ELF-1 (cell line): Measurements from ENCODE around the gene RHCG.

Experiments
- DNase-seq: peaks from one replicate; pipeline ENCODE4 v3.0.0-alpha.2; 2016; ENCODE audit warnings: low read depth, low spot score

RHCG gene

DNA sequence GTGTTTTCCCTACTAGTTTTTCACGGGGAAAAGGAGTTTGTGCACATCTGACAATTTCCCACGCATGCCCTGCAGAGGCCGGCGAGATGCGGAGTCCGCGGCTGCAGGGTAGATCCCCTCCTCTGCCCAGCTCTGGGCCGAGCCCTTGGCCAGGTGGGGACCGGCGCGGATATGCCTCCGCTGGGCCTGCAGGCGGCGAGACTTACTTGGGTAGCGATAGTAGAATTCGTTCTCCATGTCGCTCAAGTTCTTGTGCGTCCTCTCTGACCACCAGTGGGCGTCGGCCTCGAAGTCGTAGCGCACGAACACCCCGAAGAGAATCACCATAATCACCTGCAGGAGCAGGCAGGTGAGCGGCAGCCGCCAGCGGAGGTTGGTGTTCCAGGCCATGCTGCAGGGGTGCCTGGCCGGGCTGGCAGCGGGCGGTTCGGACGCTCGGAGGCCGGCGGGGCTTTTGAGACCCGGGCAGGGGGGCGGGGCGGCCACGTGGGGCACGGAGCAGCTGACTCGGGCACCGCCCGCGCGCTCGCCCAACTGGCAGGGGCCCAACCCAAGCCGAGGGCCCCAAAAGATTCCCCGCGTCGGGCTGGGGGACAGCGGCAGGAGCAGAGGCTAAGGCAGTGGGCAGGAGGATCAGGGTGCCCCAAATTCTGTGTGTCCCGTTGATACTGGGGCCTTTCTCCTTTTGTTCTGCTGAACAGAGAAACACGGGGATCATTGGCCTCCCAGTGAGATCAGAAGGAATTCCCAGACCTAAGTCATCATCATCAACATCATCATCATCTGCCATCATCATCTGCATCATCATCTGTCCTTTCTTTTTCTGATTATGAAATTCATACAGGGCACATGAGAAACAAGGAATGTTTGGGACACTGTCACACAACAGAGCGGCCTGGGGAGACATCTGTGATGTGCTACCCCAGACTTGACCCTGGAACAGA is at the start of gene RHCG:
Gene RHCG (minus strand): TSS at position 429 of the 944 bp plus-strand sequence. CDS start 39 bp downstream, at position 390.
- DNase-seq, result peak; percentile 84

DNA sequence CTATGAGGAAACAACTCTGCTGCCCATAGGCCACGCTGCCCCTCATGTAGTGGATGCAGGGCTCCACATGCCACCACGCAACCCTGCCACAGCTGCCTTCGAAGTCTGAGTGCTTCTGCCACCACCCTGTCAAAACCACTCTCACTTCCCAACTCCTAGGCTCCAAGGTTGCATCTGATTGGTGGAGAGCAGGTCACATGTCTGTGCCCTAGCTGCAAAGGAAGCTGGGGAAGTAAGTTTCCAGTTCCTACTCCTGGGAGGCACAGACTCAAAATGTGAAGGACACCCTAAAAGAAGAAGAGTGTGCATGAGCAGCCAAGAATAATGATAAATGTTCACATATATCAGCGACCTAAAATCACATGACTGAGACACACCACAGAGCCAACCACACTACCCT is 47.0 kb upstream of the RHCG start:
- no peak for DNase-seq

DNA sequence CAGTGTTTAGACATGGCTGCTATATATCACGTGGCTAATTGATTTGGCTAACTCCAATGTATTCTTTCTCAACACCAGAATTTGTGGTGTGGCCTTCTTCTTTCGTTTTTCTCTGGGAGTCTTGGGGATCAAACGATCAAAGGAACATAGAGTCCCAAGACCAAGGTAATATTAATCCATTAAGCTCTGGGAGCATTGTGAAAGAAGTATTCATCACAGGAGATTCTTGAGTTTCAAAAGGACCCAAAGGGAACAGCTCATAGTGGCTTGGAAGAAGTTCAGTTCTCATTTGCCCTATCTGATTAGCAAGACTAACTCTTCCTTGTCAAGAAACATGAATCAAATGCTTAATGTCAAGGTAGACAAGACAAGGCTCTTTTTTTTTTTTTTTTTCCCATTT is 46.0 kb upstream of the RHCG start:
- no peak for DNase-seq

DNA sequence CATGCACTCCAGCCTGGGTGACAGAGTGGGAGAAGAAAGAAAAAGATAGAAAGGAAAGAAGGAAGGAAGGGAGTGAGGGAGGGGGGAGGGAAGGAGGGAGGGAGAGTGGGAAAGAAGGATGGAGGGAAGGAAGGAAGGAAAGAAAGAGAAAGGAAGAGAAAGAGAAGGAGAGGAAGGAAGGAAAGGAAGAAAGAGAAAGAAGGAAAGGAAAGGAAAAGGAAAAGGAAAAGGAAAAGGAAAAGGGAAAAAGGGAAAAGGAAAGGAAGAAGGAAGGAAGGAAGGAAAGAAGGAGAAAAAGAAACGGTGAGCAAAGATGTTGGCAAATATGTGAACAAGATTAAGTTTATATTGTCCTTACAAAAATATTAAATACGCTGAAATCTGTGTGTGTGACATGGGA is 42.6 kb upstream of the RHCG start:
- DNase-seq, result no peak

DNA sequence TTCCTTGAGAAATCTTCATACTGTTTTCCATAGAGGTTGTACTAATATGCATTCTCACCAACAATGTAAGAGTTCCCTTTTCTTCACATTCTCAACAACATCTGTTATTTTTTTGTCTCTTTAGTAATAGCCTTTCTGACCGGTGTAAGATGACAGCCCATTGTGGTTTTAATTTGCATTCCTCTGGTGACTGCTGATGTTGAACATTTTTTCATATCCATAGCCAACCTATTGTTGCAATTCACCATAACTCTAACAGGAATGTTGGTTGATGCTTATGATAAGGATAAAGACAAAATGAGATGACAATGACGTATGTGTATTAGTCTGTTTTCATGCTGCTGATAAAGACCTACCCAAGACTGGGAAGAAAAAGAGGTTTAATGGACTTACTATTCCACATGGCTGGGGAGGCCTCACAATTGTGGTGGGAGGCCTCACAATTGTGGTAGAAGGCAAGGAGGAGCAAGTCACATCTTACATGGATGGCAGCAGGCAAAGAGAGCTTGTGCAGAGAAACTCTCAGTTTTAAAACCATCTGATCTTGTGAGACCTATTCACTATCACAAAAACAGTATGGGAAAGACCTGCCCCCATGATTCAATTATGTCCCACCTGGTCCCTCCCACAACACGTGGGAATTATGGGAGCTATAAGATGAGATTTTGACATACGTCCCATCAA is 37.6 kb upstream of the RHCG start:
- DNase-seq, result no peak

DNA sequence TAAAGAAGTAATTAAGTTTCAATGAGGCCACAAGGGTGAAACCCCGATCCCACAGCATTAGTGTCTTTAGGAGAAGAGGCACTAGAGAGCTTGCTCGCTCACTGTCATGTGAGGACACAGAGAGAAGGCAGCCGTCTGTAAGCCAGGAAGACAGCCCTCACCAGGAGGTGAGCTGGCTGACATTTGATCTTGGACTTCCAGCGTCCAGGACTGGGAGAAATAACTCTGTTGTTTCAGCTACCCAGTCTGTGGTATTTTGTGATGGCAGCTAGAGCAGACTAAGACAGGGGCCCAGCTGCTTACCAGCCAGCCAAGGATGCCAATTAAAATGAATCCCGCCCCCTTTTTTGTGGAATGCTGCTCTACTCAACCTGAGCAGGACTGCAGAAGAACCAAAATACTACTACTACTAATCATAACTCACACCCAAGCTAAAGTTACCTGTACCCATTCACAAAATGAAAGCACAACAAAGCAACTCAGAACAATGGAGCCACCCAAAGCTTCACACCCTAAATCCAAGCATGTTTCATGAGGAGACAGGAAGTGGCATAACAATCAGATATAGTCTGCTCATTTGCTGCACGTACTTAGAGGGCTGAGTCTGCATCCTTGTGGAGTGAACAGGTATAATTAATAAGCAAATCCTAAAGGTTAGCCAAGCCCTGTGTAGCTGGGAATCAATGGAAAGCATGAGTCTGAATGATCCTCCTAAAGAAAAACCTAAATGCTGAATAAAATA is 35.6 kb upstream of the RHCG start:
- peak; percentile 7 for DNase-seq

DNA sequence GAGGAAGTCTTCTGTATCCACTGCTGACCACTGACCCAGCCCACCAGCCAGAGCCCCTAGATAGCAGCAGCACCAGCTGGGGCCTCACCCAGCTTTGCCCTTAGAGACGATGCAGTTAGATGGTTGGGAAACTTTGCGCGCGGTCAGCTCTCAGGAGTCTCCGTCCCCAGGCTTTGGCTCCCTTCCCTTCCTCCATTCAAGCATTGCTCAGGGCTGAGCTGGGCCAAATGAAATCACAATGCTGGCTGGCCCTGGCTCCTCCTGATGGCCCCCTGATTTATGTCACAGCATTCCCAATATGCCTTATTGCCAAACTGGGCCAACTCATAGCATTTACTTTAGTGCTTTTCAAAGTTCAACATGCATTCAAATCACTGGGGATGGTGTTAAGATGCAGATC is 34.6 kb upstream of the RHCG start:
- no peak for DNase-seq

DNA sequence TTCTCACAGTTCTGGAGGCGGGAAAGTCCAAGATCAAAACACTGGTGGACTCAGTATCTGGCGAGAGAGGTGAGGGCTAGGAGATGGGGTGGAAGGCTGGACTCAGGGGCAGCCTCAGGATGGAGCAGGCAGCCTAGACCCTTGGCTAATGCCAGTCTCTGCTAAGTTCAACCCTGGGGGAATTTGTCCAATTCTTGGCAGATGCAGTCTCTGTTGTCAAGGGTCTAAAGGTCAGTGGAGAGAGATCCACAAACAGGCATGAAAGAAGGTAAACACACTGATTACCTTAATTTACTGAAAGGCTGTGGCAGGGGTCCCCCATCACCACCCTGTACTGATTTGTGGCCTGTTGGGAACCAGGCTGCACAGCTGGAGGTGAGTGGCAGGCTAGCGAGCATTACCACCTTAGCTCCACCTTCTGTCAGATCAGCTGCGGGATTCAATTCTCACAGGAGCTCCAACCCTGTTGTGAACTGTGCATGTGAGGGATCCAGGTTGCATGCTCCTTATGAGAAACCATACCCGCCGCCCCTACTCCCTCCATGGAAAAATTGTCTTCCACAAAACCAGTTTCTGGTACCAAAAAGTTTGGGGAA is 32.5 kb upstream of the RHCG start:
- no peak for DNase-seq

DNA sequence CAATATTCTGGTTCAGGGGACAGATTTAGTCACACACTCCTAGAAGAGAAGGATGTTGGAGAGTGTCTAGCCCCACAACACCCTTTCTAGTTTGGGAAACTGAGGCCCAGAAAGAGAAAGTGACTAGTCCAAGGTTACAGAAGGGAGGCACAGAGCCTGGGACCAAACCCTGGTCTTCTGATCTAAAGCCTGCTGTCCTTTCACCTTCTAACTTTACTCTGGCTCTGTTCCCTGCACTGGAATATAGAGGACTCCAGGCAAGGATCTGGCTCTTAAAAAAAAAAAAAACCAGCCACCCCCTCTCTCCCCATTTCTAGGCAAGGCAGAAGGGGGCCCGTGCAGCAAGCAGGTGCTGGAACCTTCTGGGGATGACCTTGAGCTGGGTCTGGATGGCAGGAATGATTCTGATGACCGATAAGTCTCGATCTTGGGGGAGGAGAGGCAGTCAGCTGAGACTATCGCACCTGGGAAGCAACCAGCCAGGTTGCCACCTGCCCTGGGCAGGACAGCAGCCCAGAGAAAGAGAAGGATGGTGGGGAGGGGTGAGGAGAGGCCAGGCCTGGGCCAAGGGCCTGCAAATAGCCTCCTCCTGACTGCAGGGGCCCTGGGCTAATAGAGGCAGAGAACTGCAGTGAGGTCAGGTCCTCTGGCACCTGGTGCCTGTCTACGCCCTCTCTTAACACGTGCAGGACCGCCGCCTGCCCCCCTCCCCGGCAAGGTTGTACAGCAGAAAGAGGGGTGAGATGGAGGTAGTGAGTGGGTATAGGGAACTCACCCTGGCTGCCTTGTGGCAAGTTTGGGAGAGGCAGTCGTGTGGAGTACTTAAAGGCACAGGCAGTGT is 30.4 kb upstream of the RHCG start:
- DNase-seq, result no peak

DNA sequence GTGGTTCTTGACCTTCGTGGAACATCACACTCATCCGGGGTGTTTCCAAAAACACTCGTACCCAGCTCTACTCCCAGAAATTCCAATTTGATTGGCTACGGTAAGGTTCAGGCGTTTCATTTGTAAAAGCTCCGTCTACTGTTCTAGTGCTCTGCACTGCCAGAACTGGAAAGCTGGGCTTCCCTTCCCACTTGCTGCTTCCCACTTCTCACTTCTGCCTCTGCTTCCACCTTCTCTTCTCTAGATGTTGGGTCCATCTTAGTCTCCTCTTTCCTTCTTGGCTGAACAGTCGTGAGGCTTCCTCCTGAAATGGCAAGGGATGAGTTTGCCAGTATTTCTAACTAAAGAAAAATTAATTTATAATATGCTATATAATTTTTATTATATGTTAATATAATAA is 29.8 kb upstream of the RHCG start:
- no peak for DNase-seq

DNA sequence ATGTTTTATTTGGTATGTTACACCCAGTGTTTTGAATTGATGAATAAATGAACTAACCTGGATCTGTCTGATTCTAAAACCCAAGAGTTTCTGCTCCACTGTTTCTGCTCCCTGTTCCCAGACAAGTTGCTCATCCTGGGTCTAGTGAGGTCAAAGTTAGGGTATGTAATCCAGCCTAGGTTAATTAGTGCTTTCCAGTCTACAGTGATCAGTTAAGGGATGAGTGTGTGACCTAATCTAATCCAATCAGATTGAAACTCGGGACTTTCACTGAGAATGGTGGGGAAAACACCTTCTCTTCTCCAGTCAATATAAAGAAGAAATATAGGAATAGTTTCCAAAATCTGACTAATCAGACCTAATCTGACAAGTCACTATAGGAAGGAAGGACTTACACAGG is 27.8 kb upstream of the RHCG start:
- no peak for DNase-seq

DNA sequence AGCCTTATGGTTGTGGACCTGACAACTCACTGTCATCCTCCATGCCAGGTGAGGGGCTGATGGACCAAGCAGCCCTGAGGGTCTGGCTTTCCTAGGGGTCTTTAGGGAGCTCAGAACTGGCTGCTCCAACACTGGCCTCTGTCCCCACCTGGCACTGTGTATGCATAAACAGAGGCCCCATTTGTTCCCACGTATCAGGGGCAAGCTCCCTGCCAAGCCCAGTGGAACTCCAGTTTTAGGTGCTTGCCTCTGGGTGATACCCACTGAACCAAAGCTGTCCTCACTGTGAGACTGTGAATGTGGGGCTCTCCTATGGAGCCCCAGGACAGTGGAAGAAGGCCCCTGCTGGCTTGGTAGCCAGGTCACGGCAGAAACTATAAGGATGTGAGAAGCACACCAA is 26.7 kb upstream of the RHCG start:
- no peak for DNase-seq

DNA sequence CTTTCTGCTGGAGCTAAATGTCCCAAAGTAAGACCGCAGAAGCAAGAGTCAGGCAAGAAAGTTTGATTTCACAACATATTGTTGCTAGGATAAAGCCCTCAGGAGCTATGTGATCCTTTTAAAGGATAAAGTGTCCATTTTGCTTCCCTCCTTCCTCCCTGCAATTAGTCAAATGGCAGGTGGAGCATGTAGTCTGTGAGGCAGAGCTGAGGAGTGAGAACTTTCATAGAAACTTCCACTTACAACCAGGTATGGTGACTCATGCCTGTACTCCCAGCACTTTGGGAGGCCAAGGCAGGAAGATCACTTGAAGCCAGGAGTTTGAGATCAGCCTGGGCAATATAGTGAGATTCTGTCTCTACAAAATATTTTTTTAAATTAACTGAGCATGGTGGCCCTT is 25.2 kb upstream of the RHCG start:
- DNase-seq, result no peak

DNA sequence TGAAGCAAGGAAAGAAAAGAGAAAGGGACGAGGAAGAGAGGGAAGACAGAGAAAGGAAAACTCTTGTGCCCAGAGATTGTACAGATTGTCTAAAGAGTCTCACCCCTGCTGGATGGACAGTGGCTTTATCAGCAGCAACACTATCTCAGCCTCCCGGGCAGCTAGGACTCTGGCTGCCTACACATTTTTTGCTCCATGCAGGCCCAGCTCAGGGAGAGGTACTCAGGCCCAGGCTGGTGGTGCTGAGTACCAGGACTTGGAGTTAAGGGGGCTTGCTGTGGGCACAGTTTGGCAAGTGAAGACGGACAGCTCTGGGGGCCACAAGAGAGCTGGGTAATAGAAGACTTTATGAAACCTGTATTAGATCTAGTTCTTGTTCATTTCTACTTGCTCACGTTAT is 19.1 kb upstream of the RHCG start:
- no peak for DNase-seq

DNA sequence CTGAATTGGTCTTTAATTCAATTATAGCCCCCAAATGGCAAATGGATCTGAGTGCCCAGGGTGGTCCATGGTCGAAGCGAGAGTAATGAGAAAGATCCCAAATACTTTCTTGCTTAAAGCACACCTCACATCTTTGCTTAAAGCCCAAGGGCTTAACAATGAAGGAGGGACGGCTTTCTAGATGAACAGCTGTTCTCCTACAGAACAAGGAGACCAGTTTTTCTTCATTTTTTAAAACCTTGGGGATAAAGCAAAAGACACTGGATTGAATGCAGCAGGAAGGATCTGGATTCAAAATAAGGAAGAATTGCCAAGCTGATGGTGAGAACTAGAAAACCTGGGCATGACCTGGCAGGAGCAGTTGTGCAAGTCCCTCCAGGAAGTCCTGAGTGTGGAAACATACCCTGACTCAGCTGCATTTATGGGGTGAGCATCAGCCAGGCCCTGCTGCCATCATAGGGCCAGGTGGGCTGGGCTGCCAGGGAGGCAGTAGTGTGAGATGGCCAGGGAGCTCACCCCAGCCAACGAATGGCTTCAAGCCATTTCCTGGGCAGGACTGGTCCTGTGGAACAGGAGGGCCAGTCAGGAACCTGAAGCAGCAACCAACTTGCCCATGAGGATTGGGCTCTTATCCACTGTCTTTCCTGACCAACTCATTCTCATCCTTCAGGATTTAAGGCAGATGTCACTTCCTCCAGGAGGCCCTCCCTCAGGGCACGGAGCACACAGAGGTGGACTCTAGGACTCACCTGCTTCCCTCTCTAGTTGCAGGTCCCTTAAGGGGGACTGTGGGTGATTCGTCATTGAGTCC is 18.4 kb upstream of the RHCG start:
- no peak for DNase-seq

DNA sequence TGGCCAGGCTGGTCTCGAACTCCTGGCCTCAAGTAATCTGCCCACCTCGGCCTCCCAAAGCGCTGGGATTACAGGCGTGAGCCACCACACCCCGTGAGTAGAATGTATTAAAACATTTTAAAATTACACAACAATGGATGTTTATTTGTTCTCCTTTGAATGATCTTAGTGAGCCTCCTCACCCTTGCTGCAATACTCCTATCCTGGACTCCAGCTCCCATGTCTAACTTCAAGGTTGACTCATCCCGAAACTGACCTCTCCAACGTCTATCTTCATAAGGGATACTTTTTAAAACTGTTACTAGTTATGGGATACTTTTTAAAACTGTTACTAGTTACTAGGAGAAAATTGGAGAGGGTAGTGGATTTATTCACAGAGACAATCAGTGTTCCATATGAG is 17.8 kb upstream of the RHCG start:
- no peak for DNase-seq

DNA sequence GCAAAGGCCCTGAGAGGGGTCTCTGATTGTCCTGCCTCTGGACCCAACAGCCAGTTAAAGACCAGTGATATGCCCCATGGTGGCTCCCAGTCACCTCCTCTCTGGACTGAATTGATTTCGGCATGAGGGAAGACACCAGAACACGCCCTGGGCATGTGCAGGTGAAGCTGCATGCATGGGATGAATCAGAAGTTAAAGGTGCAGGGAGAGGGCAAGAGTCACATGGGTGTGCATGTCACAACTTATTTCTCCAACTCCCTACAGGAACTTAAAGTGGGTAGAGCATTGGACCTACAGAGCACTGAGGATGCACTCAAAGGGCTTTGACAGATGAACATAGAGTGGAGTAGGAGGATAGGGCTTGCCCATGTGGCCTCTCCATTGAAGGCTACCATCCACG is 16.9 kb upstream of the RHCG start:
- DNase-seq, result no peak

DNA sequence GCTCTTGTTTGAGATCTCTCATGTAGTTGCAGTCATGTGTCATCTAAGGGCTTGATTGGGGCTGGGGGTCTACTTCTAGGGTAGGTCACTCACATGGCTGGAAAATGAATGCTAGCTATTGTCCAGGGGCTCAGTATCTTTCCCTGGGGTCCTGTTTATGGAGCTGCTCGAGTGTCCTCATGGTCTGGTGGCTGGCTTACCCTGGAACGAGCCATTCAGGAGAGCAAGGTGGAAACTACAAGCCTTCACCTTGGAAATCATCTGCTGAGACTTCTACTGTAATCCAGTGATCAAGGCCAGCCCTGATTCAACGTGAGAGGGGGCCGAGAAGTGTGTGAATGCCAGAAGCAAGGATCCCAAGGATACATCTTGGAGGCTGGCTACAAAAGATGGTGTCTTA is 16.2 kb upstream of the RHCG start:
- DNase-seq, result no peak

DNA sequence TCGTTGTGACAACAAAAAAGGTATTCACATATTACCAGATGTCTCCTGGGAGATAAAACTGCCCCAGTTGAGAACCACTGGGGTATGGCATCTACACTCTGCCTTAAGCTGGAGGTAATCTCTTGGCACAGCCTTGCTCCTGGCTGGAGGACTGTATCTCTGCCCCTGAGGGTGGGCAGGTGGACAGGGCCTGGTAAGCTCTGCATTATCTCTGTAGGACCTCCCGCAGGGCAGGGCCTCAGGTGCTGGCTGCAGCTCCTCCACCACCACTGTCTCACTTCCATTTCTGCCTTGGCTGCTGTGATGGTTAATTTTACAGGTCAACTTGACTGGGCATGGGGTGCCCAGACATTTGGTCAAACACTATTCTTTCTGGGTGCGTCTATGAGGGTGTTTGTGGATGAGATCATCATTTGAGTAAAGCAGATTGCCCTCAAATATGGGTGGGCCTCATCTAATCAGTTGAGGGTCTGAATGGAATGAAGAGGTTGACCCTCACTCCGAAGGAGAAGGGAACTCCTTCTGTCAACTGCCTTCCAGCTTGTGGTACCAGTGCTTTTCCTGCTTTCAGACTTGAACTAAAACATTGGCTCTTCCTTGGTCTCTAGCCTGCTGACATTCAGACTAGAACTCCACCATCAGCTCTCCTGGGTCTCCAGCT is 9.8 kb upstream of the RHCG start:
- DNase-seq, result no peak

DNA sequence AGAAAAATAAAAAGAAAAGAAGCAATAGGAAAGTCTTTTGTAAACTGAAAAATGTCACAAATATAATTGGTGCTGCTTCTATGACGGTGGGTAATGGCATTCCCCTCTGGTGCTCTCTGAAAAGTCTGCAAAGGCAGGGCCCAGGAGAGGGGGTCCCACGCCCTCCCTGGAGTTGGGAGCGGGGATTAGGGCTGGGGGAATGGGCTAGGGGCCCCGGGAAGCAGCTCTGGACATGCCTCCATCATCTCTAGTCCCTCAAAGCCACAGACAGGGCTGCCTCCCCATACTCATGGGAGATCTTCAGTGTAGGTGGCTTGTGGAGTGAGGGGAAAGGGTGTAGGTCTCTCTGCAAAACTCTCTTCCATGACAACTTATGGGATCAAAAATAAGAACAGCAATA is 7.8 kb upstream of the RHCG start:
- DNase-seq, result no peak
